GM23248 (cell line): ENCODE data around the gene CLDN14. TPM values are rescaled to one million over a fixed set of nuclear protein-coding genes. Genes with fewer than 3 reads are reported as not detected.

Experiments used
- DNase-seq: peaks from one replicate; pipeline ENCODE4 v3.0.0-alpha.2; 2015
- H2AFZ ChIP-seq: fragments of 200-600 bp; sonication (generic); 2 replicates; pipeline ENCODE4 v1.6.1; 2016; ENCODE audit warnings: antibody characterized with exemption
- H3F3A ChIP-seq: fragments of 200-600 bp; sonication (generic); 2 replicates; pipeline ENCODE4 v1.6.1; 2016; ENCODE audit warnings: mild to moderate bottlenecking, antibody characterized with exemption, mixed run types; ENCODE audit not compliant: insufficient read depth
- H3K27ac ChIP-seq: fragments of 200-600 bp; sonication (generic); 2 replicates; pipeline ENCODE4 v1.5.1; 2016; ENCODE audit warnings: mild to moderate bottlenecking
- H3K27me3 ChIP-seq: fragments of 200-600 bp; sonication (generic); replicated peaks from 2 replicates; pipeline ENCODE4 v1.6.1; 2016; ENCODE audit warnings: mild to moderate bottlenecking; ENCODE audit not compliant: insufficient read depth
- H3K36me3 ChIP-seq: fragments of 200-600 bp; sonication (generic); 2 replicates; pipeline ENCODE4 v1.6.1; 2016; ENCODE audit warnings: low read depth, mild to moderate bottlenecking
- H3K4me1 ChIP-seq: fragments of 200-600 bp; sonication (generic); 2 replicates; pipeline ENCODE4 v1.6.1; 2016; ENCODE audit warnings: mild to moderate bottlenecking; ENCODE audit not compliant: insufficient read depth
- H3K4me2 ChIP-seq: fragments of 200-600 bp; sonication (generic); one replicate; pipeline ENCODE4 v1.6.1; 2016; ENCODE audit warnings: mild to moderate bottlenecking; ENCODE audit not compliant: unreplicated experiment
- H3K4me3 ChIP-seq: fragments of 200-600 bp; sonication (generic); 2 replicates; pipeline ENCODE4 v1.5.1; 2016; ENCODE audit warnings: mild to moderate bottlenecking
- H3K79me2 ChIP-seq: fragments of 200-600 bp; sonication (generic); 2 replicates; pipeline ENCODE4 v1.6.1; 2016; ENCODE audit warnings: mild to moderate bottlenecking; ENCODE audit not compliant: insufficient read depth
- H3K9ac ChIP-seq: fragments of 200-600 bp; sonication (generic); 2 replicates; pipeline ENCODE4 v1.6.1; 2016; ENCODE audit warnings: mild to moderate bottlenecking
- H3K9me2 ChIP-seq: fragments of 200-600 bp; sonication (generic); 2 replicates; pipeline ENCODE4 v1.6.1; 2016; ENCODE audit warnings: mixed run types, mild to moderate bottlenecking, moderate library complexity; ENCODE audit not compliant: insufficient read depth
- H3K9me3 ChIP-seq: fragments of 200-600 bp; sonication (generic); one replicate; pipeline ENCODE4 v1.6.1; 2017; ENCODE audit warnings: low read depth
- H4K20me1 ChIP-seq: fragments of 200-600 bp; sonication (generic); 2 replicates; pipeline ENCODE4 v1.6.0; 2016; ENCODE audit not compliant: insufficient read depth
- EZH2 ChIP-seq: fragments of 200-600 bp; sonication (generic); IDR thresholded peaks from 2 replicates; pipeline ENCODE4 v1.6.1; 2018; ENCODE audit warnings: antibody characterized with exemption, mild to moderate bottlenecking; ENCODE audit not compliant: insufficient read depth, poor library complexity, severe bottlenecking
- EZH2phosphoT487 ChIP-seq: fragments of 200-600 bp; sonication (generic); IDR thresholded peaks from 2 replicates; pipeline ENCODE4 v1.6.1; 2018; ENCODE audit warnings: antibody characterized with exemption, moderate library complexity, mild to moderate bottlenecking, low read depth; ENCODE audit not compliant: insufficient read depth
- WGBS, 2 experiments: methylation state at CpG; one replicate each; pipeline ENCODE4 v1.1.6; 2015 to 2017; ENCODE audit warnings: low lambda C conversion rate in 2 of 2, low coverage in 1 of 2; ENCODE audit errors: missing lambda C conversion rate in 2 of 2; 5-methylcytosine and 5-hydroxymethylcytosine counted together
- in situ Hi-C: fragments of 300-500 bp; cut with MboI; formaldehyde crosslinking; loops from 2 replicates; pipeline ENCODE4 v1.15.0; 2020
- polyA plus RNA-seq: library from polyadenylated mRNA; unstranded; fragments of >200 nt; fragmentation: Nextera tagmentation; extraction: Ambion mirVana; gene quantifications from 2 replicates; pipeline ENCODE4 v1.2.1, GENCODE V29; 2016
- total RNA-seq: library from RNA; depleted of rRNA; stranded (reverse); fragments of >200 nt; shearing (Covaris generic); gene quantifications from 2 replicates; pipeline ENCODE4 v1.2.3, GENCODE V29; 2014

CLDN14 gene
- total and polyA plus RNA-seq, 2 experiments from 2014 or later = not detected

- Histone ChIP-seq H3K27ac (no peak overlapping the region), H3K9ac (no peak overlapping the region), H3K4me3 (no peak overlapping the region), H3K4me1 (no peaks in the 10 kb centered on the region), H3K27me3 (no peaks in the 10 kb centered on the region), H3F3A (no peaks in the 10 kb centered on the region), H3K9me2 (no peaks in the 10 kb centered on the region), H3K9me3 (no peaks in the 10 kb centered on the region), H3K4me2 (peak overlapping the region; percentile 22), H4K20me1 (no peaks in the 10 kb centered on the region), H2AFZ (no peak overlapping the region), H3K79me2 (no peaks in the 10 kb centered on the region), H3K36me3 (no peaks in the 10 kb centered on the region)
- 50 to 53% methylated on average over 25 of the region's 25 CpGs for WGBS, 2 experiments
- DNase-seq = peak; percentile 61
- TF ChIP-seq EZH2phosphoT487 (no peak), EZH2 (no peak)
- in situ Hi-C loops = loop anchor here (10.0 kb wide), 1 partner anchor 425 kb away; no protein-coding TSS in a partner anchor
Observed at GRCh38 chr21:36499578-36500471, 19.9 kb upstream of the CLDN14 start.

GRCh38 chr21:36494557-36494956 lies 14.6 kb upstream of the CLDN14 start:
- H2AFZ ChIP-seq = no peak overlapping the region
- TF ChIP-seq EZH2 = no peak
- no peak for TF ChIP-seq EZH2phosphoT487
- H3K27ac ChIP-seq = no peak overlapping the region
- H3K9me3 ChIP-seq = no peaks in the 10 kb centered on the region
- in situ Hi-C loops = no loop called here
- 84% methylated on average over 8 of the region's 8 CpGs for WGBS, 2 experiments
- no peak for DNase-seq
- H3K36me3 ChIP-seq = no peaks in the 10 kb centered on the region
- peaks cover 4% of the 10 kb centered on the region; the same call in 1 of the 2 replicates for H3K4me1 ChIP-seq
- no peaks in the 10 kb centered on the region for H3K27me3 ChIP-seq
- H3K79me2 ChIP-seq = no peaks in the 10 kb centered on the region
- H4K20me1 ChIP-seq = no peaks in the 10 kb centered on the region
- no peak overlapping the region for H3K4me3 ChIP-seq
- H3K9ac ChIP-seq = no peak overlapping the region
- H3K4me2 ChIP-seq = no peak overlapping the region
- no peaks in the 10 kb centered on the region for H3K9me2 ChIP-seq
- 0 out of 2 replicates have a peak, but pooled peaks cover 11% of the 10 kb centered on the region for H3F3A ChIP-seq

GRCh38 chr21:36491209-36491910 lies 11.4 kb upstream of the CLDN14 start:
- Histone ChIP-seq H3K9me2 (no peaks in the 10 kb centered on the region), H3K9ac (peak overlapping the region; percentile 35), H3K79me2 (no peaks in the 10 kb centered on the region), H3K4me3 (peak overlapping the region; percentile 25), H3K27ac (peak overlapping the region; percentile 46), H4K20me1 (no peaks in the 10 kb centered on the region), H3K4me2 (peak overlapping the region; percentile 49), H3K9me3 (no peaks in the 10 kb centered on the region), H3K4me1 (peaks cover 4% of the 10 kb centered on the region; the same call in 1 of the 2 replicates), H3K36me3 (no peaks in the 10 kb centered on the region), H3K27me3 (no peaks in the 10 kb centered on the region), H3F3A (0 out of 2 replicates have a peak, but pooled peaks cover 11% of the 10 kb centered on the region), H2AFZ (peak overlapping the region; percentile 48)
- 14 to 17% methylated on average over 16 of the region's 16 CpGs for WGBS, 2 experiments
- peak; percentile 82 for DNase-seq
- in situ Hi-C loops = no loop called here
- TF ChIP-seq EZH2 = no peak
- TF ChIP-seq EZH2phosphoT487 = no peak

- in situ Hi-C loops = no loop called here
- no peaks in the 10 kb centered on the region for H3K9me3 ChIP-seq
- no peak overlapping the region for H3K27ac ChIP-seq
- no peaks in the 10 kb centered on the region for H3K79me2 ChIP-seq
- H3F3A ChIP-seq = 0 out of 2 replicates have a peak, but pooled peaks cover 11% of the 10 kb centered on the region
- no peaks in the 10 kb centered on the region for H4K20me1 ChIP-seq
- no peaks in the 10 kb centered on the region for H3K27me3 ChIP-seq
- no peak for TF ChIP-seq EZH2
- TF ChIP-seq EZH2phosphoT487 = no peak
- H3K4me3 ChIP-seq = no peak overlapping the region
- H3K9me2 ChIP-seq = no peaks in the 10 kb centered on the region
- DNase-seq = no peak
- 84 to 89% methylated on average over 7 of the region's 7 CpGs for WGBS, 2 experiments
- no peaks in the 10 kb centered on the region for H3K36me3 ChIP-seq
- no peak overlapping the region for H3K4me2 ChIP-seq
- peaks cover 4% of the 10 kb centered on the region; the same call in 1 of the 2 replicates for H3K4me1 ChIP-seq
- H3K9ac ChIP-seq = no peak overlapping the region
- no peak overlapping the region for H2AFZ ChIP-seq
Observed at GRCh38 chr21:36489776-36490165, 9.8 kb upstream of the CLDN14 start.
